Brain microvascular endothelial cell (primary cell): ENCODE measurements around the gene SEMA5A.

Experiments
- DNase-seq: peaks from one replicate; pipeline ENCODE4 v3.0.0-alpha.2; 2020
- H3K27ac ChIP-seq: fragments of 250-450 bp; sonication (Bioruptor Pico); 2 replicates; pipeline ENCODE4 v1.5.1; 2020; ENCODE audit warnings: mild to moderate bottlenecking, moderate library complexity
- H3K27me3 ChIP-seq: fragments of 250-450 bp; sonication (Bioruptor Pico); replicated peaks from 2 replicates; pipeline ENCODE4 v1.5.1; 2020; ENCODE audit warnings: mild to moderate bottlenecking
- H3K36me3 ChIP-seq: fragments of 250-450 bp; sonication (Bioruptor Pico); replicated peaks from 2 replicates; pipeline ENCODE4 v1.5.1; 2020; ENCODE audit warnings: mild to moderate bottlenecking
- H3K4me3 ChIP-seq: 2 replicates; pipeline ENCODE4 v1.5.1; 2011; ENCODE audit warnings: low read depth, mild to moderate bottlenecking, control low read depth, low read length, moderate library complexity
- CTCF ChIP-seq: IDR thresholded peaks from 2 replicates; pipeline ENCODE4 v1.5.1; 2011; ENCODE audit warnings: low read depth, mild to moderate bottlenecking, moderate library complexity, low read length, control low read depth, inconsistent platforms; ENCODE audit errors: missing control alignments
- in situ Hi-C: cut with HindIII; loops from 2 replicates; pipeline ENCODE4 v1.10.0; 2017; ENCODE audit warnings: low sequenced_read_pairs, low pct_ligation_motif_present

SEMA5A gene

GRCh38 chr5:9363449-9363848 lies 182.4 kb downstream of the SEMA5A start:
- H3K4me3 ChIP-seq = no peak overlapping the region
- H3K36me3 ChIP-seq = no peaks in the 10 kb centered on the region
- in situ Hi-C loops = no loop called here
- no peak overlapping the region for H3K27ac ChIP-seq
- TF ChIP-seq CTCF = no peak
- H3K27me3 ChIP-seq = no peaks in the 10 kb centered on the region
- peak; percentile 24 for DNase-seq

GRCh38 chr5:9363026-9363425 lies 182.8 kb downstream of the SEMA5A start:
- no peak overlapping the region for H3K27ac ChIP-seq
- no peak for TF ChIP-seq CTCF
- H3K36me3 ChIP-seq = no peaks in the 10 kb centered on the region
- no peak overlapping the region for H3K4me3 ChIP-seq
- in situ Hi-C loops = no loop called here
- DNase-seq = no peak
- H3K27me3 ChIP-seq = no peaks in the 10 kb centered on the region

GRCh38 chr5:9362600-9362999 lies 183.3 kb downstream of the SEMA5A start:
- H3K4me3 ChIP-seq = no peak overlapping the region
- H3K27ac ChIP-seq = no peak overlapping the region
- no peaks in the 10 kb centered on the region for H3K27me3 ChIP-seq
- in situ Hi-C loops = no loop called here
- DNase-seq = no peak
- H3K36me3 ChIP-seq = no peaks in the 10 kb centered on the region
- TF ChIP-seq CTCF = no peak

- in situ Hi-C loops = no loop called here
- H3K27ac ChIP-seq = no peak overlapping the region
- no peaks in the 10 kb centered on the region for H3K27me3 ChIP-seq
- H3K36me3 ChIP-seq = no peaks in the 10 kb centered on the region
- no peak overlapping the region for H3K4me3 ChIP-seq
- TF ChIP-seq CTCF = peak; percentile 87
- DNase-seq = peak; percentile 24
These were observed 184.0 kb downstream of the SEMA5A start for GRCh38 chr5:9361835-9362234.

GRCh38 chr5:9358961-9359685 lies 186.8 kb downstream of the SEMA5A start:
- Histone ChIP-seq H3K27ac (peak overlapping the region; percentile 41), H3K4me3 (no peak overlapping the region), H3K36me3 (no peaks in the 10 kb centered on the region), H3K27me3 (no peaks in the 10 kb centered on the region)
- no peak for TF ChIP-seq CTCF
- DNase-seq = peak; percentile 72
- in situ Hi-C loops = no loop called here

- Histone ChIP-seq H3K4me3 (no peak overlapping the region), H3K27me3 (no peaks in the 10 kb centered on the region), H3K36me3 (no peaks in the 10 kb centered on the region), H3K27ac (no peak overlapping the region)
- DNase-seq = no peak
- in situ Hi-C loops = no loop called here
- no peak for TF ChIP-seq CTCF
These were observed 189.5 kb downstream of the SEMA5A start for GRCh38 chr5:9356351-9356825.
